OCI-LY1 (cell line): ENCODE data around the gene PARD3B.

ENCODE experiments used
- H2AFZ ChIP-seq: fragments of 200-600 bp; sonication (generic), shearing (Covaris generic); 2 replicates; pipeline ENCODE4 v1.6.0; 2014; ENCODE audit warnings: antibody characterized with exemption, mild to moderate bottlenecking, low read length
- H3F3A ChIP-seq: fragments of 200-600 bp; sonication (generic), shearing (Covaris generic); 2 replicates; pipeline ENCODE4 v1.6.0; 2014; ENCODE audit warnings: mild to moderate bottlenecking, antibody characterized with exemption, low read length, moderate library complexity; ENCODE audit not compliant: insufficient read depth
- H3K27ac ChIP-seq: fragments of 200-600 bp; sonication (generic); 2 replicates; pipeline ENCODE4 v1.5.1; 2014; ENCODE audit warnings: low read length, mixed run types, mild to moderate bottlenecking, low read depth; ENCODE audit not compliant: poor library complexity, severe bottlenecking
- H3K27me3 ChIP-seq: fragments of 200-600 bp; sonication (generic); 2 replicates; pipeline ENCODE4 v1.6.0; 2014; ENCODE audit warnings: antibody characterized with exemption, mild to moderate bottlenecking, low read length, moderate library complexity; ENCODE audit not compliant: insufficient read depth
- H3K36me3 ChIP-seq: fragments of 200-600 bp; sonication (generic); 2 replicates; pipeline ENCODE4 v1.6.1; 2014; ENCODE audit warnings: mild to moderate bottlenecking, antibody characterized with exemption, low read length, moderate library complexity, mixed read lengths; ENCODE audit not compliant: insufficient read depth
- H3K4me1 ChIP-seq: fragments of 200-600 bp; sonication (generic); 2 replicates; pipeline ENCODE4 v1.5.1; 2014; ENCODE audit warnings: mild to moderate bottlenecking, low read length, moderate library complexity; ENCODE audit not compliant: insufficient read depth, severe bottlenecking
- H3K4me2 ChIP-seq: fragments of 200-600 bp; sonication (generic), shearing (Covaris generic); 2 replicates; pipeline ENCODE4 v1.6.1; 2014; ENCODE audit warnings: low read length
- H3K4me3 ChIP-seq: fragments of 200-600 bp; sonication (generic); 2 replicates; pipeline ENCODE4 v1.5.1; 2014; ENCODE audit warnings: low read length, low read depth, mild to moderate bottlenecking, mixed read lengths; ENCODE audit not compliant: poor library complexity, severe bottlenecking
- H3K79me2 ChIP-seq: fragments of 200-600 bp; shearing (Covaris generic); 2 replicates; pipeline ENCODE4 v1.6.1; 2016; ENCODE audit warnings: mixed run types, low read length, mixed read lengths; ENCODE audit not compliant: insufficient read depth
- H3K9ac ChIP-seq: fragments of 200-600 bp; sonication (generic), shearing (Covaris generic); 2 replicates; pipeline ENCODE4 v1.6.1; 2014; ENCODE audit warnings: mild to moderate bottlenecking, low read length, mixed read lengths
- H3K9me2 ChIP-seq: fragments of 200-600 bp; sonication (generic), shearing (Covaris generic); 2 replicates; pipeline ENCODE4 v1.6.1; 2014; ENCODE audit warnings: low read depth, mild to moderate bottlenecking, low read length, mixed read lengths
- H3K9me3 ChIP-seq: fragments of 200-600 bp; shearing (Covaris generic); 2 replicates; pipeline ENCODE4 v1.6.1; 2014; ENCODE audit warnings: low read length, mixed read lengths
- H4K20me1 ChIP-seq: fragments of 200-600 bp; sonication (generic), shearing (Covaris generic); 2 replicates; pipeline ENCODE4 v1.6.0; 2016; ENCODE audit warnings: mild to moderate bottlenecking, low read length; ENCODE audit not compliant: insufficient read depth
- EZH2 ChIP-seq: fragments of 200-600 bp; sonication (generic), shearing (Covaris generic); IDR thresholded peaks from 2 replicates; pipeline ENCODE4 v1.8.0; 2017; ENCODE audit warnings: borderline replicate concordance, mixed run types, mild to moderate bottlenecking, antibody characterized with exemption, low read length, moderate library complexity, mixed read lengths
- TF ChIP-seq, protein P1 (sequence below): fragments of 200-600 bp; sonication (generic), shearing (Covaris generic); IDR thresholded peaks from 2 replicates; pipeline ENCODE4 v1.5.1; 2017; ENCODE audit warnings: mild to moderate bottlenecking, antibody characterized with exemption, low read length, moderate library complexity, mixed read lengths

The PARD3B gene

GRCh38 chr2:204748286-204748685, 203.0 kb downstream of the PARD3B start:
- H3K9ac ChIP-seq: no peak overlapping the region
- no peak overlapping the region for H3K27ac ChIP-seq
- no peaks in the 10 kb centered on the region for H3K36me3 ChIP-seq
- H3K4me1 ChIP-seq: no peaks in the 10 kb centered on the region
- H3F3A ChIP-seq: no peaks in the 10 kb centered on the region
- no peaks in the 10 kb centered on the region for H3K9me2 ChIP-seq
- no peak overlapping the region for H3K4me3 ChIP-seq
- H3K9me3 ChIP-seq: no peaks in the 10 kb centered on the region
- H3K79me2 ChIP-seq: no peaks in the 10 kb centered on the region
- TF ChIP-seq EZH2: no peak
- TF ChIP-seq, protein P1, sequence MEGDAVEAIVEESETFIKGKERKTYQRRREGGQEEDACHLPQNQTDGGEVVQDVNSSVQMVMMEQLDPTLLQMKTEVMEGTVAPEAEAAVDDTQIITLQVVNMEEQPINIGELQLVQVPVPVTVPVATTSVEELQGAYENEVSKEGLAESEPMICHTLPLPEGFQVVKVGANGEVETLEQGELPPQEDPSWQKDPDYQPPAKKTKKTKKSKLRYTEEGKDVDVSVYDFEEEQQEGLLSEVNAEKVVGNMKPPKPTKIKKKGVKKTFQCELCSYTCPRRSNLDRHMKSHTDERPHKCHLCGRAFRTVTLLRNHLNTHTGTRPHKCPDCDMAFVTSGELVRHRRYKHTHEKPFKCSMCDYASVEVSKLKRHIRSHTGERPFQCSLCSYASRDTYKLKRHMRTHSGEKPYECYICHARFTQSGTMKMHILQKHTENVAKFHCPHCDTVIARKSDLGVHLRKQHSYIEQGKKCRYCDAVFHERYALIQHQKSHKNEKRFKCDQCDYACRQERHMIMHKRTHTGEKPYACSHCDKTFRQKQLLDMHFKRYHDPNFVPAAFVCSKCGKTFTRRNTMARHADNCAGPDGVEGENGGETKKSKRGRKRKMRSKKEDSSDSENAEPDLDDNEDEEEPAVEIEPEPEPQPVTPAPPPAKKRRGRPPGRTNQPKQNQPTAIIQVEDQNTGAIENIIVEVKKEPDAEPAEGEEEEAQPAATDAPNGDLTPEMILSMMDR: no peak
- no peaks in the 10 kb centered on the region for H4K20me1 ChIP-seq
- H3K27me3 ChIP-seq: no peaks in the 10 kb centered on the region
- H3K4me2 ChIP-seq: no peak overlapping the region
- H2AFZ ChIP-seq: no peak overlapping the region

DNA sequence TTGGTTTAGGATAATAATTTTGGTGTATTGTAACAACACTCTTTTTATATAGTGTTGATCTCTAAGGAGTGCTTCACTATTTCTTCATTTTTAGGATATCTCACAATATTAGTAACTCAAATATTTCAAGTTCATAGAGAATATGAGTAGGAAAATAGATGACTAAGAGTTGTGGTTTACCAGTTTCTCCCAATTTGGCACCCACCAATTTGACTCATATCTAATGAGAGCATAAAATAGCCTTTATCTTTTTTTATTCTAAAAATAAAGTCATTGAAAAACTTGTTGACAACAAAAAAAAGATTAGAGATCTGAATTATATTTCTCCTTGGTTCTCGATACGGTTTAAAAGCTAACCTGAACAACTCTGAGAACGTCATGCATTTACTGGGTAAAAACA, 204.0 kb downstream of the PARD3B start:
- H3K9me2 ChIP-seq: no peaks in the 10 kb centered on the region
- no peaks in the 10 kb centered on the region for H3K9me3 ChIP-seq
- H3K36me3 ChIP-seq: no peaks in the 10 kb centered on the region
- H3K27me3 ChIP-seq: no peaks in the 10 kb centered on the region
- no peak overlapping the region for H3K27ac ChIP-seq
- H3K4me2 ChIP-seq: no peak overlapping the region
- no peaks in the 10 kb centered on the region for H3F3A ChIP-seq
- H4K20me1 ChIP-seq: no peaks in the 10 kb centered on the region
- H3K79me2 ChIP-seq: no peaks in the 10 kb centered on the region
- no peak overlapping the region for H2AFZ ChIP-seq
- TF ChIP-seq, protein P1: no peak
- no peak for TF ChIP-seq EZH2
- H3K4me1 ChIP-seq: no peaks in the 10 kb centered on the region
- no peak overlapping the region for H3K9ac ChIP-seq
- no peak overlapping the region for H3K4me3 ChIP-seq

DNA sequence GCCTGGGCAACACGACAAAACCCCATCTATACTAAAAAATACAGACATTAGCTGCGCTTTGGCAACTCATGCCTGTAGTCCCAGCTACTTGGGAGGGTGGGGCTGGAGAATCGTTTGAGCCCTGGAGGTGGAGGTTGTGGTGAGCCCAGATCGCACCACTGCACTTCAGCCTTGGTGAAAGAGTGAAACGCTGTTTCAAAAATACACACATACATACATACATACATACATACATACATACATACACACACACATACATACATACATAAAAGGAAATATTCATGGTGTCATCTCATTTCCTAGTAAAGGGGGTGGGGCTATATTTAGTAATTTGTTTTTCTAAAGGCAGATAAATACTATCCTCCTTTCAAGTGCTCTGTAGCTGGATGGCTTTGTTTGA, 205.1 kb downstream of the PARD3B start:
- Histone ChIP-seq H3K27me3 (no peaks in the 10 kb centered on the region), H3K9me2 (no peaks in the 10 kb centered on the region), H3K9me3 (no peaks in the 10 kb centered on the region), H3K36me3 (no peaks in the 10 kb centered on the region), H3F3A (no peaks in the 10 kb centered on the region), H3K4me3 (no peak overlapping the region), H3K27ac (no peak overlapping the region), H3K4me2 (no peak overlapping the region), H3K9ac (no peak overlapping the region), H3K79me2 (no peaks in the 10 kb centered on the region), H3K4me1 (no peaks in the 10 kb centered on the region), H2AFZ (no peak overlapping the region), H4K20me1 (no peaks in the 10 kb centered on the region)
- TF ChIP-seq, protein P1: no peak
- TF ChIP-seq EZH2: no peak
